ENCODE results near the gene SURF4.

Gene SURF4

DNA sequence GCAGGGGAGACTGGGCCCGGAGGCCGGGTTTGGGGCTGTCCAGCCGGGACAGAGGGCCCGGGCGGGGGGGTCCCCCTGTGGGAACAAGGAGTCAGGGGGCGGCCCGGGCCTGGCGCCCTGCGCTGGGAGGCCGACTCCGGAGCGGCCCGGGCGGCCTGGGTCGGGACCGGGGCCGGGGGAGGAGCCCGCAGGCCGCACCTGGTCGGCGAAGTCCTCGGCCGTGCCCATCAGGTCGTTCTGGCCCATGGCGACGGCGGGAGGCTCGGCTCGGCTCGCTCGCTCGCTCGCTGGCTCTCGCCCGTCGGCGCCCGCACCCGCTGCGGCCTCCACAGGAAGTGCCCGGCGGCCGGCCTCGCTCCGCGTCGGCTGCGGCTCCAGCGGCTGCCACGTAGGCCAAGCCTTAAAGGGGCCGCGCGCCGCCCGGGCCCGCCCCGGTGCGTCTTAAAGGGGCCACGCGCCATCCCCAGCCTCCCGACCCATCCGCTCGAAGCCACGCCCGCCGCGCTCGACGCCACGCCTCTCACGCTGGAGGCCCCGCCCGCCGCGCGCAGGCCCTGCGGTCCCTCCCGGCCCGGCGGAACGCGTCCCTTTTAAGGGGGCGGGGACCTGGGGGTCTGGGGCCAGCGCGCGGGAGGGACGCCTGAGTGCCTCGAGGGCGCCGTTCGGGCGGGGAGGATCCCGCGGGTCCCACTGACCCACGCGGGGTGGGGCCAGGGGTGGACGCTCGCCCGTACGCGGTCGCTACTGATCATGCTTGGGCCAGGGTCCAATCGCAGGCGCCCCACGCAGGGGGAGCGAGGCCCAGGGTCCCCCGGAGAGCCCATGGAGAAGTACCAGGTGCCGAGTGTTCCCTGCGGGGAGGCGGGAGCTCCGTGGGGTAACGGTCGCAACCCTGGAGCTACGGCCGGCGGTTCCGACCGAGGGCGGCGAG is at the start of gene SURF4, which contains the start of gene STKLD1:
Gene SURF4, minus strand, starts transcription at position 337 of the 931 bp plus-strand sequence. Its CDS starts 91 bp downstream, at position 246.
Gene STKLD1, plus strand, starts transcription at position 643 of the 931 bp plus-strand sequence. Its CDS starts 108 bp downstream, at position 751.
- DNase-seq, result peak; percentile 96

DNA sequence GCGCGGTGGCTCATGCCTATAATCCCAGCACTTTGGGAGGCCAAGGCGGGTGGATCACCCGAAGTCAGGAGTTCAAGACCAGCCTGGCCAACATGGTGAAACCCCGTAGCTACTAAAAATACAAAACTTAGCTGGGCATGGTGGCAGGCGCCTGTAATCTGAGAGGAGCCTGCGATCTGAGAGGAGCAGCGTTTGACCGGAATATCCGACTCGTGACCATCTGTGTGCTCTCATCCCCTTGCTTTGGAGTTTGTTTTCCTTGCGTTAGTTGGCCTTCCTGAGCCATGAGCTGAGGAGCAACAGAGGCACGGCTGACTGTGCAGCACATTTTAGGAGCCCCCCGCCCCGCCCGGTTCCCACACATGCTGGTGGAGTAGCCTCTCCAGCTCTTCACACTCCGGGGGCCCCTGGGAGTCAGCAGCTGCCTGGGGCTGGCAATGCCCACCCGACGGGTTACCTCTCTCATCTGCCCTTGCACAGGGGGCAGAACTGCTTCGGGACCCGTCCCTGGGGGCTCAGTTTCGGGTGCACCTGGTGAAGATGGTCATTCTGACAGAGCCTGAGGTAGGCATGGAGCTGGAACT is 49.3 kb upstream of the SURF4 start:
- DNase-seq, result no peak

DNA sequence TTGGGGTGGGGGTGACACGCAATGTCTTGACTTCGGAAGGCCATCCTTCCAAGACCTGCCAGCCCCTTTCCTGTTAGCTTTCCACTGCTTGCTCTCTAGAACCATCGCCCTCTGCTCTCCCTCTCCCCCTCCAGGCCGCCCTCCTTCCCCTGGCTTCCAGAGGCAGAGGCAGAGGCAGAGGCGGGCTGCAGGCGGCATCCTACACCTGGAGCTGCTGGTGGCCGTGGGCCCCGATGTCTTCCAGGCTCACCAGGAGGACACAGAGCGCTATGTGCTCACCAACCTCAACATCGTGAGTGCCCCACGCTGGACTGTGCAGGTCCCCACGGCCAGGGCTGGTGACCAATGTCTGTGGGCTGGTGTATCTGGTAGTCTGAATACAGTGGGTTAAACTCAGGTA is 48.3 kb upstream of the SURF4 start:
- no peak for DNase-seq

DNA sequence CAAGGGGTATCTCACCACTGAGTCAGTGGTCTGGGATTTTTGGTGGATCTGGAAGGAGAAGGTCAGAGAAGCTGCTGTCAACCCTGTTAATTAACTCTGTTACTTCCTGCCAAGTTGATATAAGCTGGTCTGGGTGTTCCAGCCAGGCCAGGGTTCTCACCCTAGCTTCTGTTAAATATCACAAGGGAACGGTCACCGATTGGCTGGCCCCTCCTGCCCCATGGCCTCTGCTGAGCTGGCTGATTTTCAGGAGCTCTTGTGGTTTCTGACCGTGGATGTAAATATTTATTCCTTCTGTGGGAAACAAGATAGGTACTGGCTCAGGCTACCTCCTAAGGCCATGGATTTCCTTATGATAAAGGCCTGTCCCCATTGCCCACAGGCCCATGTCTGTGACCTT is 47.4 kb upstream of the SURF4 start:
- no peak for DNase-seq

DNA sequence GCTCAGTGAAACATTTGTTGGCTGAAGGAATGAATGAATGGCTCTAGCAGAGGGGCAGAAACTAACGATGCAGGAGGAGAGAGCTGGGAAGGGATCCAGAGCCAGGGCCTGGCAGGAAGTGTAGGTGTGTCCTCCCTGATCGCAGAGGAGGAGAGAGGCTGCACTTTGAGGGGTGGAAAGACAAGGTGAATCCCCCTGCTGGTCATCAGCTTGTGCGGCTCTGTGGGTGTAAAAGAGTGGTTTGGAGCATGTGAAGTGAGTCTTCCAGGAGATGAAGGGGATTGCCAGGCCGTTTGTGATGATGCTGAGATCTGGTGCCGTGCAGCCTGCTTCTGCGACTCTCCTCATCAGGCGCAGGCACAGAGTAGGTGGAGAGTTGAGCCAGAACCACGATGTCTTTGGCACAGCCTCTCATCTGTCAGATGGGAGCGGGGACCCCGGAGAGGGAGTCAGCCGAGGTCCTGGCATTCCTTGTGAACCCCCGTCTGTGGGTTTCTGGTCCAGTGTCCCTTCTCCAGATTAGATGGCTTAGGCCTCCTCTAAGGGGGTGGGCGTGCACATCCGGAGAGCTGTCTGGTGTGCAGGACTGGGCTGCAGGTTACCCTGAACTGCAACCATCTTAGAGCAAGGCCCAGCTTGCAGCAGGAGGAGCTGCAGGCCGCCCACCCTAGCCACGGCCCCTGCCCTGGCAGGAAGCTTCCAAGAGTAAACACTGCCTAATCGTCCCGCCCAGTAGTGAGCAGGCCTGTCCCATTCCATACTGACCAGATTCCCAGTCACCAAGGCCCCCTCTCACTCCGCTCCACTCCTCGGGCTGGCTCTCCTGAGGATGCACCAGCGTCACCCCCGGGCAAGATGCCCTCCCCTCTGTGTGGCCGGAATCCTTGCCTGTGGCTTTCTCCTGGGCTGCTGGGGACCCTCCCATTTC is 46.0 kb upstream of the SURF4 start, which contains the start of gene ADAMTS13:
Gene ADAMTS13, plus strand, starts transcription at position 753 of the 928 bp plus-strand sequence. Its CDS starts 77 bp downstream, at position 830.
- DNase-seq, result peak; percentile 24

DNA sequence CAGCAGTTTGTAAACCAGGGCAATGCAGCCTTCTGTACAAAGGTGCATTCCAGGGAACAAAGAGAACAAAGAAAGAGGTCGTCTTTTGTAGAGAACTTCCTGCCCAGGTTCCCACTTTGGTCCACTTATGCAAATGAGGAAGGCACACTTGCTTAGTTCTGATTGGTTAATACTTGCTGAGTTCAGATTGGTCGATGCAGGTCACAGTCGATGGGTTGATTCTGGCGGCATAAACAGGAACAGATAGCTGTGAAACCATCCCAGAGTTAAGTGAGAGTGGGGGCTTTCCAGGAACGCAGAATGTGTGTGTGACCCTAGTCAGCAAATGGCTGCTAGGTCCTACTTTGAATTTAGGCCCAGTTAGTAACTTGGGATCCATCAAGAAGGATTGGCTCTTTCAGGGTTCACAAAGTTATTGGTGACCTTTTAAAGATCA is 44.5 kb upstream of the SURF4 start:
- DNase-seq, result peak; percentile 34

DNA sequence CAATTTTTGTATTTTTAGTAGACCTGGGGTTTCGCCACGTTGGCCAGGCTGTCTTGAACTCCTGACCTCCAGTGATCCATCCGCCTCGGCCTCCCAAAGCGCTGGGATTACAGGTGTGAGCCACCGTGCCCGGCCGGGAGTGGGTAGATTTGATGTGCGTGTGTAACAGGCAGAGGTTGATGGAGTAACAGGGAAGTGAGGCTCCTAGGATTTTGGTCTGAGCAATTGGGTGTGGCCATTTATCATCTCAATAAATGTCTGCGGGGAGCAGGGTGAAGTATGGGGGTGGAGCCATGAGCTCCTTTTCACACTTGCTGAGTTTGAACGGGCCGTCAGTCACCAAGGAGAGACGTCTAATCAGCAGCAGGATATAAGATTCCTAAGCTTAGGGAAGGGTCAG is 43.1 kb upstream of the SURF4 start:
- DNase-seq, result no peak

DNA sequence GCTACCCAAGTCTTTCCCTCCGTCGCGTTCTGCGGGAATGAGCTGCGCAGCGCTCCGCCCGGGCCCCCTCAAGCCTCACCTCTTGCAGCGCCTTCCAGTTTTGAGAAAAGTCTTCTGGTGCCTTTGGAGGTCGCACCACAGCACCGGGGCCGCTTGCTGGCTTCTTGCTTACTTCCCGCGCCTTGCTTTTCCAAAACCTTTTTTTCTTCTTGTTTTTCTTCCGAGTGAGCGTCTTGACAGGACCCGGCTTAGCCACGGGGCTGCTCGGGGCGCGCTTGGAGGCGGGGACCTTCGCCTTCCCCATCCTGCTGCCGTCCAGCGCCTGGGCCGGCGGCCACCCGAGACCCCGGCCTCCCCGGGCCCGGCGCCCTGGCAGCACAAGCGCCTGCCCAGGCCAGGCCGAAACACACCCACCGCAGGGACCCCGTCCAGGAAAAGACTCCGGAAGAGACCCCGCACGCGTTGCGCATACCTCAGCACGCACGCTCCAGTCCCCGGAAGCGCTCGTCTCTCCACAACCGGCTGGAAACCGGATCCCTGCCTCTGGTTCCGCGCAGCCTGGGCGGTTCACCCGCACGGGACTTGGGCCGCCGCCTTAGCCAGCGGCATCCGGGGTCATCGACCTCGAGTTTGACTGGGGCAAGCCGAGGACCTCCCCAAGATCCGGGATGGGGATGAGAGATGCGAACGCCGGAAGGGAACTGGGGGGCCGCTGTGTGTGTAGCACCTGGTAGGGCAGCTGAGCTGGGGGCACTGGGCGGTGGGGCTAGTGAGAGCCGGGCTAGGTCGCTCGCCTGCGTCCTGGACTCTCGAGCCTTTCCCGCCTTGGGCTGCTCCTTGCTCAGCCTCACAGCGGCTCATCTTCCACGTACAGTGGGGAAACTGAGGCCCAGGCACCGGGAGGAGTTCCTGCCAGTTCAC is 41.9 kb upstream of the SURF4 start, which contains the start of gene REXO4:
Gene REXO4, minus strand, starts transcription at position 470 of the 921 bp plus-strand sequence. Its CDS starts 166 bp downstream, at position 304.
- peak; percentile 87 for DNase-seq

DNA sequence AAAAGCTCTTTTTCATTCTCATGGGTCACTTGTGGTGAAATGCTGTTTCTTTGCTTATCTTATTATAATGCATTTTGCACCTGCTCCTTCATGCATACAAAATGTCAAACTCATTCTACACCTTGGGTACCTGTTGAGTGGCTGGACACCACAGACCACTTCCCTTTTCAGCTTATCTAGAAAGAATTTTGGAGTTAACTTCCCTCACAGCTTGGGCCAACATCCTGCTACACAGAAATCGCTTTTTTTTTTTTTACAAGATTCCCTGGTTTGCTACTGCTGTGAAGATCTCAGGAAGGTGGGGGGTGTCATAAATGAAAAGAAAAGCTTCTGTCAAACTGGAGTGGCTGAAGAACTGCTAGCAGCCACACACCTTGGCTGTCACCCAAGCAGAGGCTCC is 39.3 kb upstream of the SURF4 start:
- no peak for DNase-seq

DNA sequence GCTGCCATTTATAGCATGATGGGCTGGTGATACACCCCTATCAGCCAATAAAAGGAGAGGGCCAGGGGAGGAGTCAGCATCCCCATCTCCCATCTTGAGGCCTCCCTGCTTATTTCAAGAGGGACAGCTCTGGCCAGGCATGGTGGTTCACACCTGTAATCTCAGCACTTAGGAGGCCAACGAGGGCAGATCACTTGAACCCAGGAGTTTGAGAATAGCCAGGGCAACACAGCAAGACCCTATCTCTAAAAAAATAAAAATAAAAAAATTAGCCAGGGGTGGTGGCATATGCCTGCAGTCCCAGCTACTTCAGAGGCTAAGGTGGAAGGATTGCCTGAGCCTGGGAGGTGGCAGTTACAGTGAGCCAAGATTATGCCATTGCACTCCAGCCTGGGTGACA is 32.2 kb upstream of the SURF4 start:
- DNase-seq, result no peak

DNA sequence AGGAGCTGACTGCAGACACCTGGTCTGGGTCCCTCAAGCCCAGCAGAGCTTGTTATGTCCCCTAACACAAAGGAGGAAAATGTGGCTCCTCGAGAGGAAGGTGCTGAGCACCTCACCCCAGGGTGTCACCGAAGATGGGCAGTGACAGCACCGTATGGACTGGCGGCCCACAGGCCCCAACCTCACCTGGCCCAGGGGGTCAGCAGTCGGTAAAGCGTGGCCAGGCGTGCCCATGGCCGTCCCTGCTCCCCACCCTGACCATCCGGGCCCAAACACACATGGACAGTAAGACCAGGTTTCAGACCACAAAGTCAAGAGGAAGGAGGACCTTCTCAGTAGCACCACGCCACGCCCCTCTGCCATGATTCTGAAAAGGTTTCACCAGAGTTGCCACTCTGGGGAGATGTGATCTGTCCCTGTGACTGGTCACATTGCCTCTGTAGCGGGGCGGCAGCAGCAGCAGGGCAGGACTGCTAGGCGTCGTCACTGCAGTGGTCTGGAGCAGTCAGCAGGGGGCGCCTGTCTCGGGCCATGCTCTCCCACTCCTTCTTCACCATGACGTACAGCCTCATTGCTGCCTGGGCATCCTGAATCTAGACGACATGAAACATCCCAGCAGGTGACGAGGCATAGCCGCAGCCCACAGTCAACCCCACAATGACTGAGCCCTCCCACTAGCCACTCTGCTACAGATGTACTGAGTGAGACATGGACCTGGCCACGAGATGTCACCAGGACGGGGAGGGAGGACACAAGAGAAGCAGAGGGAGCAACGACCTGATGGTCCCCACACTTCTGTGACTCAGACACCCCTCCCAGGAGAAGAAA is 30.8 kb upstream of the SURF4 start:
- DNase-seq, result peak; percentile 84

DNA sequence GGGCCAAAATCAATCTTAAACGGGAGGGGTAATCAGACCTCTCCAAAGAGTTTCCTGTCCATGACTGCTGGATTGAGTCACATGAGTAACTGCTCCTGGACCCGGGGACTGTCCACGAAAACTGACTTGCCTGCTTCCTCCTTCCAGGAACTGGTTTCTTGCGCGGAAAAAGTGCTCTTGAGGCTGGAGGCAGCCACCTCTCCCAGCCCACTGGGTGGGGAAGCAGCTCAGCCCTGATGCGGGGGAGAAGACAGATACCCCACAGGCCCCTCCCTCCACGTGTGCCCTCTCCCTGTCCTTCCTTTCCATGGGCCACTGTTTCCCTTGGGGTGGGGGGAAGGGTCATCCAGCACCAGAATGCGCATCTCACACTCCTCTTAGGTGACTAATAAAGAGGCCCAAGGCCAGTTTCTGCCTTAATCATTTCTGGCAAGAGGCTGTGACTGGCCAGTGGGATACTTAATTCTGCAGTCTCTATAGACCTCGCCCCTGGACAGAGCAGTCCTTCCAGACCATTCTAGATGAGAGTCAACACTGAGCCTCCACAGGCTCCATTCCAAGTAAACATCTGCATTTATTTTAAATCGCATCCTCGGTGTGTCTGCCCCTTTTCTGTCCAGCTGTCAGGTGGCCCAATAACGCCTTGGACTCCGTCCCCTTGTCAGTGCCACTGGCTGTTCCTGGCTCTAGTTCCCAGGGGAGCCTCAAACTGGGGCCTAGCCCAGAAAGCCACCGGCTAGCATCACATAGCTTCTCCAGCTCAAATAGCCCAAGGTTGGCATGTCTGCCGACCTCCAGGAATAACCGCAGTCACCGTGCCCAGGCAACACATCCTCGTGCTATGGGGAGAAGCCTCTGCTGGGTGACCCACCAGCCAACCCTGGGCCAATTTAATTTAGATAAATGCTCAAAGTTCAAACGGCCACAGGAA is 29.9 kb upstream of the SURF4 start:
- no peak for DNase-seq

DNA sequence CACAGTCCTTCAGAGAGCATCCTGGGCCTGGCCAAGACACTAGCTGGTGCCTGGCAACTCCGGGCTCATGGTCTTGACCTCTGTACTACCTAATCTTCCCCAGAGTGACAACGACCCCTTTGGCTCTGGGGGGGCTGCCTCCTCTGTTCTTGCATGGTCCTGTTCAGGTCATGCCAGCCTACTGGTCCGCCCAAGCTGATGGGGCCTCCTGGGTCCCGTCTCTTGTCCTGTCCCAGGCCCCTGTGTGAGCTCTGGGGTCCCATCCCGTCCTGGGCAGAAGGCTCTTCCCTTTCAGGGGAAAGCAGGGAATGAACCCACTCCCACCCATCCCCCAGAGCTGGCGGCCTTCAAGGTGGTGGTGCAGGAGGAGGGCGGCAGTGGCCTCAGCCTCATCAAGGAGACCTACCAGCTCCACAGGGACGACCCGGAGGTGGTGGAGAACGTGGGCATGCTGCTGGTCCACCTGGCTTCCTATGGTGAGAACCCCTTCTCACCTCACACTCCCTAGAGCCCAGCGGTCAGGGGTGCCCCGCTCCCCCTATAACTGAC is 28.7 kb upstream of the SURF4 start:
- DNase-seq, result no peak

DNA sequence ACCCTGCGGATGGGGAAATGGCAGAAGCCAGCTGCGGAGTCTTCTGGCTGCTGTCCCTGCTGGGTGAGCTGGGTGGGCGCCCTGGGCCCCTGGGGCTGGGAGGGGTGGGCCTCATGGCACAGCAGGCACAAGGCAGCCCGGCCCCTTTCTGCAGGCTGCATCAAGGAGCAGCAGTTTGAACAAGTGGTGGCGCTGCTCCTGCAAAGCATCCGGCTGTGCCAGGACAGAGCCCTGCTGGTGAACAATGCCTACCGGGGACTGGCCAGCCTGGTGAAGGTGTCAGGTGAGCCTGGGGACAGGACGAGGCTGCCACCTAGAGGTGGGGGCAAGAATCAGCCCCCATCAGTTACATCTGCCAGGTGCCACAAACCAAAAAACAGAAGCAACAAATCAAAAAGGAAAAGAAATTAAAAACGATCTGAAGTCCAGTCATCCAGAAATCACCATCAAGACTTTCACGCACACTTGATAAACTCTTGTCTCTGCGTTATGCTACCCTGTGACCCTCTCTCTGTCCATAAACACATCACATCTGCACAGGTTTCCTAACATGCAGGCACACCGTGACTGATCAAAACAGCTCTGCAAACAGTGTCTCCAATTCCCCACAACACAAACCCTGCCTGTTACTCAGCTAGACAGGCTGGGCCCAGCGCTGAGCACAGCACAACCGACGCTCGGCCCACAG is 28.1 kb upstream of the SURF4 start:
- peak; percentile 68 for DNase-seq

DNA sequence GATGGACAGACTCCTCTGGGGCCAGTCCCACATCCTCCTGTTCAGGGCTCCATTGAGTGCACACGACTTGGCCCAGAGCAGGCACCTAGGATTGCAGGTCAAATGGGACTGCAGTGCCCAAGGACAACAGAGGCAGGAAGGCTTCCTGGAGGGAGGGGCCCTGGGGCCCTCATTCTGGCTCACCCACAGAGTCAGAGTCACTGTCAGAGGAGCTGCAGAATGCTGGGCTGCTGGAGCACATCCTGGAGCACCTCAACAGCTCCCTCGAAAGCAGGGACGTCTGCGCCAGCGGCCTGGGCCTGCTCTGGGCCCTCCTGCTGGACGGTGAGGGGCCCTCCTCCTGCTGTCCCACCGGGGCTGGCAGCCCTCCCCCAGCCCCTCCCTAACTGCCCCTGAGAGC is 26.8 kb upstream of the SURF4 start:
- DNase-seq, result no peak

DNA sequence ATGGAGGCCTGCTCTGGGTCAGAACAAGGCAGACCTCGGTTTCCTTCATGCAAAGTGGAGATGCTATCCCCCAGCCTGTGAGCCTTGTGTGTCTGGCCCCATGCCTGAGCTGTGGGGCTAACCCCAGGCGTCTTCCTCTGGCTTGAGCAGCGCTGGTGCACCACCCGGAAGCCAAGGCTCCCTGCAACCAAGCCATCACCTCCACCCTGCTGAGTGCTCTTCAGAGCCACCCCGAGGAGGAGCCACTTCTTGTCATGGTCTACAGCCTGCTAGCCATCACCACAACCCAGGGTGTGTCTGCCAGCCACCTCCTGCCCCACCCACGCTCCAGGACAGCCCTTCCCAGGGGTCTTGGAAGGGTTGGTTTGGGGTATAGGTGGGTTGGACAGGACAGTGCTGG is 25.7 kb upstream of the SURF4 start:
- DNase-seq, result no peak

DNA sequence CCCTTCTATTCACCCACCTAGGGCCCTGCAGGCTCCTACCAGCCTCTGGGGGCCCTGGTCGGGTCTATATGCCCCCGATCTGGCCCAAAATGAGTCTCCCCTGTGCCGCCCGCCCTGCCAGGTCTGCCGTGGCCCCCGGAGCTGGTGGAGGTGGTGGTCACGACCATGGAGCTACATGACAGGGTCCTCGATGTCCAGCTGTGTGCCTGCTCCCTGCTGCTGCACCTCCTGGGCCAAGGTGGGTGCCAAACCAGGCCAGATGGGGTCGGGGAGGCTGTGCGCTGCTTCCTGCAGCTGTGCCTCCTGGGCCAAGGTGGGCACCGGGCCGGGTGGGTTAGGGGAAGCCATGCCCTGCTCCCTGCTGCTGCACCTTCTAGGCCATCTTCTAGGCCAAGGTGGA is 24.4 kb upstream of the SURF4 start:
- DNase-seq, result no peak

DNA sequence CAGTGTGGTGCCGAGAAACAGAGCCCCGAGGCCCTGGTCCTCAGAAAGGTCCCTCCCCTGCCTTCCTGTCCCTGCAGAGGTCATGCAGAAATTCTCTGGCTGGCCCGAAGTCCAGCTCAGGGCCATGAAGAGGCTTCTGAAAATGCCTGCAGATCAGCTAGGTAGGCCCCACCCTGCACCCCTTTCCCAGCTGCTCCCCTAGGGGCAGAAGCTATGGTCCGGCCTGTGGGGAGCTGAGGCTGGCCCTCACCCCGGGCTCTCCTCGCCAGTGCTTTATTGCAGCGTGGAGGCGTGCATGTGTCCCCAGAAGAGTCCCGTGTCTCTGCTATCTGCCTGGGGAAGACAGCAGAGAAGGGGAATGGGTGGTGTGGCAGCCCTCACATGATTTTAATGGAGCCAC is 22.0 kb upstream of the SURF4 start:
- DNase-seq, result no peak

DNA sequence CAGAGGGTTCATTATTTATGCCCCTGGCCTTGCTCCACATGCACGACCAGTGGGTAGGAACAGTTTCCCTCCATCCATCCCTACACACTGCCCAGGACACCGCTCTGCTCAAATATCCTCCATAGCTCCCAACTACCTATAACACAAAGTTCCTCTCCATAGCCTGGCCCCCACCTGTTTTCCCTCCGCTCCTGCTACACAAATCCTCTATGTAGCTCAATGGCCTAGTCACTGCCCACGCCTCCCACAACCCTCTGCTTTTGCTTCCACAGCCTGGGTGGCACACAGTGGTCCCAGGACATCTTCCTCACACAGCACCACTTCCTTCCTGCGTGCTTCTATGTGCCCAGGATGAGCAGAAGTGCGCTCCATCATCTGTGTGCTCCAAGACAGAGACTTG is 21.5 kb upstream of the SURF4 start:
- DNase-seq, result no peak
